Chondrocyte (in vitro differentiated cells): ENCODE results near the gene VCL. TPM values are rescaled to one million over a fixed set of nuclear protein-coding genes. Genes with fewer than 3 reads are reported as not detected.

ENCODE experiments used
- DNase-seq: peaks from one replicate; pipeline ENCODE4 v3.0.0; 2021; ENCODE audit warnings: mixed read lengths, low spot score
- H3K27ac Mint-ChIP-seq: one replicate; pipeline ENCODE4 v1.8.0; 2021; ENCODE audit warnings: mild to moderate bottlenecking, moderate library complexity, mixed read lengths; ENCODE audit not compliant: unreplicated experiment
- H3K27me3 Mint-ChIP-seq: 2 replicates; pipeline ENCODE4 v1.8.0; 2021; ENCODE audit warnings: low read depth, mixed read lengths
- H3K36me3 Mint-ChIP-seq: 2 replicates; pipeline ENCODE4 v1.8.0; 2021; ENCODE audit warnings: low read depth, mixed read lengths
- H3K4me1 Mint-ChIP-seq: 2 replicates; pipeline ENCODE4 v1.8.0; 2021; ENCODE audit warnings: low read depth, mild to moderate bottlenecking, mixed read lengths
- H3K4me3 Mint-ChIP-seq: one replicate; pipeline ENCODE4 v1.8.0; 2021; ENCODE audit warnings: mild to moderate bottlenecking, moderate library complexity, mixed read lengths; ENCODE audit not compliant: unreplicated experiment
- H3K9me3 Mint-ChIP-seq: 2 replicates; pipeline ENCODE4 v1.8.0; 2021; ENCODE audit warnings: low read depth, mixed read lengths
- total RNA-seq: library from RNA; stranded (reverse); gene quantifications from 3 replicates; pipeline ENCODE4 v1.2.1, GENCODE V29; 2021
- TF ChIP-seq, protein P1 (sequence below): fragments of 200-600 bp; sonication (generic); IDR thresholded peaks from 2 replicates; pipeline ENCODE4 v1.5.0; 2021; ENCODE audit warnings: antibody characterized with exemption, mild to moderate bottlenecking, moderate library complexity

The VCL gene
- total RNA-seq, 1 donor from 2014 or later: 498 TPM

DNA sequence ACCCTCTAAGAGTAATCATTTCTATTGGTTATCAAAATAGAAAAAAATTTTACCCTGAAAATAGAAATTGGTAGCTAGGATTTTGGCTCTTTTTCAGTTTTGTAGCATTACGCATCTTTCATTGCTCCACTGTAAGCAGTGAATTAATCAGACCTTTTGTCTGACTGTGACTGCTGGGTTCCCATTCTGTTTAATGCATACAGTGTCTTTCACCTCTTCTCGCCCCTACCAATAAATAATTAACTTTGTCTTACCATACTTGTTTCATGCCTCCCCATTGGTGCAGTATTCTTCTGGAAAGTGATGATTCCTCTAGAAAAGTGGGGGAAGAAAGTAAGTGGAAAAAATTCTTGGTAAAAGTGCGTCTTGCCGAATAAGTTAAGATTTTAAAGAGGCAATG lies 79.5 kb downstream of the VCL start:
- no peak for DNase-seq
- Mint-ChIP-seq H3K36me3 (peaks cover 40% of the 10 kb centered on the region), H3K27me3 (no peaks in the 10 kb centered on the region), H3K27ac (peak overlapping the region; percentile 91), H3K9me3 (no peaks in the 10 kb centered on the region), H3K4me3 (no peak overlapping the region), H3K4me1 (peaks cover 80% of the 10 kb centered on the region)
- TF ChIP-seq, protein P1, sequence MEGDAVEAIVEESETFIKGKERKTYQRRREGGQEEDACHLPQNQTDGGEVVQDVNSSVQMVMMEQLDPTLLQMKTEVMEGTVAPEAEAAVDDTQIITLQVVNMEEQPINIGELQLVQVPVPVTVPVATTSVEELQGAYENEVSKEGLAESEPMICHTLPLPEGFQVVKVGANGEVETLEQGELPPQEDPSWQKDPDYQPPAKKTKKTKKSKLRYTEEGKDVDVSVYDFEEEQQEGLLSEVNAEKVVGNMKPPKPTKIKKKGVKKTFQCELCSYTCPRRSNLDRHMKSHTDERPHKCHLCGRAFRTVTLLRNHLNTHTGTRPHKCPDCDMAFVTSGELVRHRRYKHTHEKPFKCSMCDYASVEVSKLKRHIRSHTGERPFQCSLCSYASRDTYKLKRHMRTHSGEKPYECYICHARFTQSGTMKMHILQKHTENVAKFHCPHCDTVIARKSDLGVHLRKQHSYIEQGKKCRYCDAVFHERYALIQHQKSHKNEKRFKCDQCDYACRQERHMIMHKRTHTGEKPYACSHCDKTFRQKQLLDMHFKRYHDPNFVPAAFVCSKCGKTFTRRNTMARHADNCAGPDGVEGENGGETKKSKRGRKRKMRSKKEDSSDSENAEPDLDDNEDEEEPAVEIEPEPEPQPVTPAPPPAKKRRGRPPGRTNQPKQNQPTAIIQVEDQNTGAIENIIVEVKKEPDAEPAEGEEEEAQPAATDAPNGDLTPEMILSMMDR: no peak

DNA sequence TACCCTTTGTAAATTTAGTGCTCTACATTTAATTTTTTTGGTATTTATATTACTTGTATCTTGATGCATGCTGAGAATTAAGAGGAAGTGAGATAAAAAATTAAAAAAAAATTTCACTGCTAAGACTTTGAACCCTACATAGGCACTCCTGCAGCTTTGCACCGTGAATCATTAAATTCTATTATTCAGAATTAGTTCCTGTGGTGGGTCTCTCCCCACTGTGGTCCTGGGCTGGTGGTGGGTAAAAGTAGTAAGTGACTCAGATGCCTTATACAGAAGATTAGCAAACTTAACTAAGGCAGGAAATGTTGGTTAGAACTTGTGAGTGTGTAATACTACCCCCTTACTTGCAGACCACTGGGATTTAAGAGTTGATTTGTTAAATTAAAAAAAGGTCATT lies 80.1 kb downstream of the VCL start:
- H3K27ac Mint-ChIP-seq: peak overlapping the region; percentile 91

DNA sequence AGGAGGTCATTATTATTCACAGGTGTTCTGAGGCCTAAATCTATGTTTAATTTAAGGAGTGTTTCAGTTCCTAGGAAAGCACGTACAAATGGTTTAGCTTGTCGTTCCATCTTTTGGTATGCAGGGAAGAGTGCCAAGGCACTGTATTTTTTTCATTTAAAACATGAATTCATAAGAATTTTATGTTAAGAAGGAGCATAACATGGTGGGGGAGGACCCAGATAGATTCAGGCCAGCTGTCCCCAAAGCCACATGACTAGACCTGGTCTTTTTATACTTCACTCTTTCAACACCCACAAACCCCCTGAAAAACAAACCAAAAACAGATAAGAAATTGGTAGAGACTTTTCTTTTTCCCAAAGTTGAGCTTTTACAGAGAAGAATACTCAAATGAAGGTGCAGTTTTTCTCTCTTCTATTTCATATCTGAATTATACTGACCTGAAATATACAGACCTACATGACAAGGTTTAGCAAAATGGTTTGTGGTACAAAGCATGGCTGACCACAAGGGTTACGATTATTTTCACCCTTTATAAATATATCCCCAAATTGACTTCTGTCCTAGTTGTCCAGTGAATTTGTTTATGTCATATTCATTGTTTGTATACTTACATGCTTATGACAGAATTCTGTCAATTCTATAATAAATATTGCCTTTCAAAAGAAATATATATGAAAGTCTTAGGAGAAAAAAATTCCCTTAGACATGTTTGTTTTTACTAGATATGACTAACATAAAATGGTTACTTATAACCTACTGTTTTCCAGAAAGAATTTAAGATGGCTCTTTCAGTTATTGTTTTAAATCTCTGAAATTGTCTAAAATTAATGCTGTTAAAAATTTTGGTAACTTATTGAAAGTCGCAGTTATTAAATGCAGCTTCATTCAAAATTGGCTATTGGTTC lies 81.4 kb downstream of the VCL start:
- no peaks in the 10 kb centered on the region for H3K9me3 Mint-ChIP-seq
- no peaks in the 10 kb centered on the region for H3K27me3 Mint-ChIP-seq
- TF ChIP-seq, protein P1: no peak
- peak overlapping the region; percentile 33 for H3K4me3 Mint-ChIP-seq
- H3K4me1 Mint-ChIP-seq: peaks cover 65% of the 10 kb centered on the region
- H3K36me3 Mint-ChIP-seq: peaks cover 31% of the 10 kb centered on the region
- no peak for DNase-seq
- H3K27ac Mint-ChIP-seq: peak overlapping the region; percentile 91

More for the DNA sequence above, 80.1 kb downstream of the VCL start:
- H3K9me3 Mint-ChIP-seq: no peaks in the 10 kb centered on the region
- H3K27me3 Mint-ChIP-seq: no peaks in the 10 kb centered on the region
- DNase-seq: no peak
- H3K4me3 Mint-ChIP-seq: no peak overlapping the region
- H3K4me1 Mint-ChIP-seq: peaks cover 75% of the 10 kb centered on the region
- peaks cover 38% of the 10 kb centered on the region for H3K36me3 Mint-ChIP-seq
- TF ChIP-seq, protein P1: no peak

DNA sequence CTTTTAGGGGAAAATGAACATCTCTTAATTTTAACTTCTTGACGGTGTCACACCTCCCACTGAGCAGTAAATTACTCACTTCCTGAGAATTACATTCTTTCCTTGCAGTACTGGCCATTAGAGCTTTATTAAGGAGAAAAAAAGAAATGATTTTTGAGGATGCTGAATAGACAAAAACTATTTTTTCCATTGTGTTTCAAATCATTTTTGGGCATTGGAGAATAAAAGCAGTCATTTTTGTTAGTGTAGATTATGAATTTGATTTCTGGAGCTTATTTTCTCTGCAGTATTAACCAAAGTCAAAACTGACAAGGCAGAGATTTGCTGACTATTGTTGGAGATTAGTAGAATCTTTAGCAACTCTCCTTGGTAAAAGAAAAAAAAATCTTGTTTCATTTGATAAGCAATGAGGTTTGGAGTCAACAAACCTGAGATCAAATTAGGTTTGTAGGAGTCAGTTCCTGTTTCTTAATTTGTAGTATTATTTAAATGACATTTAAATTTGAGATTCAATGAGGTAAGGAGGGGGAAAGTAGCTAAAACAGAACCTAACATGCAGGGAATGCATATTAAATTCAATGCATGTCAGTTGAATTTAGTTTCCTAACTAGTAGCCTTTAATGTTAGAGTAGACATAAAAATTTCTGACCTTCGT lies 82.1 kb downstream of the VCL start:
- H3K9me3 Mint-ChIP-seq: no peaks in the 10 kb centered on the region
- peak overlapping the region; percentile 91 for H3K27ac Mint-ChIP-seq
- peak overlapping the region; percentile 33 for H3K4me3 Mint-ChIP-seq
- peaks cover 64% of the 10 kb centered on the region for H3K4me1 Mint-ChIP-seq
- H3K36me3 Mint-ChIP-seq: peaks cover 27% of the 10 kb centered on the region
- DNase-seq: no peak
- H3K27me3 Mint-ChIP-seq: no peaks in the 10 kb centered on the region
- TF ChIP-seq, protein P1: no peak

DNA sequence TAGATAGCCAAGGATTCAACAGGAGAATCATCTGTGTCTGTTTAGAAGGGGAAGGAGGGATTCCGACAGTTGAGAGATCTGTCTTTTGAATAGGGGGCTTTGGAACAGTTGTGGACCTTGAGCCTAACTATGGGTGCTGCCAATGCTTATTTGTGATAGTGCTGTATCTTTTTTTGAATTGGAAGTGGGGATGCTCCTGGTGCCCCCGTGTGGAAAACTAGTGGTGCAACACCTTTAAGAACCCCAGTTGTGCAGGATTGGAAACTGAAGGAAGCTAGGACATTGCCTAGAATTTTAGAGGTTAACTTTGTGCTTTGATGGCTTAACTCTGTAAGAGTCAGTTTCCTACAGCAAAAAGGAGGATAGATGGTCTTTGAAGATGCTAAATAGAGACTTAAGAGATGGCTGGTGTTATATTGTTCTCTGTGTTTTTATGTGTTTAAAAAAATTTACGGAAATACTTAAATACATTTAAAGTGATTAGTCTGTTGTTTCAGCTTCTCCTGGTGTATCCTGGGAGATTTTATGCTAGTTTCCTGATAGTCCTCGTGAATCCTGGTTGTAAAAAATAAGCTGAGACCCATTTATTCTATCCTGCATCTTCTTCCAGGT lies 83.4 kb downstream of the VCL start:
- no peak overlapping the region for H3K4me3 Mint-ChIP-seq
- no peak for DNase-seq

More for the DNA sequence above, 83.4 kb downstream of the VCL start:
- Mint-ChIP-seq H3K27me3 (no peaks in the 10 kb centered on the region), H3K4me1 (peaks cover 60% of the 10 kb centered on the region), H3K36me3 (peaks cover 21% of the 10 kb centered on the region), H3K27ac (peak overlapping the region; percentile 52), H3K9me3 (no peaks in the 10 kb centered on the region)
- TF ChIP-seq, protein P1: peak; percentile 85
